ENCODE results near the gene CIB4.

The CIB4 gene

DNA sequence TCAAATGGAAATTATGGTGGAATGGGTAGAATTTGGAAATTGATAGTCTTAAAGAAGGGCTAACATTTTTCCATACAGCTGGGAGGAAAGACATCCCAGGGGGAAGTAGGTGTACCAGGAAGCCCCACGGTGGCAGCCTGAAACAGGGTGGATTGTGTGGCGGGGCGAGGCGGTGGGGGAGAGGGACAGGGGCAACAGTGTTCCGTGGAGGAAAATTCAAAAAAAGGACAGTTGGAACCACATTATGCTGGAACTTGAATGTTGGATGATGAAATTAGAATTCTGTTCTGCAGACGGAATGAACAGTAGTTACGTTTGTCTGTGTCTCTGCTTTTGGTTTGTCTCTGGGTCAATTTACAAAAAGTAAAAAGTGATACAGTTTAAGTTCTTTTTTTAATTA is 10.6 kb upstream of the CIB4 start:
- no peak overlapping the region for H3K27ac ChIP-seq (ENCODE audit: low read depth, low read length)
- H3K9me3 ChIP-seq (ENCODE audit: control insufficient read depth, insufficient read depth, low read length), result no peaks in the 10 kb centered on the region
- no peaks in the 10 kb centered on the region; the same call in 1 of the 2 replicates for H3K27me3 ChIP-seq (ENCODE audit: control insufficient read depth, insufficient read depth, low read length)
- no peak overlapping the region for H3K4me3 ChIP-seq (ENCODE audit: low read depth, low read length)
- H3K9ac ChIP-seq (ENCODE audit: low read depth, low read length), result no peak overlapping the region
- H3K4me1 ChIP-seq (ENCODE audit: control insufficient read depth, insufficient read depth, low read length), result peaks cover 19% of the 10 kb centered on the region
- H3K36me3 ChIP-seq (ENCODE audit: control insufficient read depth, insufficient read depth, low read length), result no peaks in the 10 kb centered on the region

DNA sequence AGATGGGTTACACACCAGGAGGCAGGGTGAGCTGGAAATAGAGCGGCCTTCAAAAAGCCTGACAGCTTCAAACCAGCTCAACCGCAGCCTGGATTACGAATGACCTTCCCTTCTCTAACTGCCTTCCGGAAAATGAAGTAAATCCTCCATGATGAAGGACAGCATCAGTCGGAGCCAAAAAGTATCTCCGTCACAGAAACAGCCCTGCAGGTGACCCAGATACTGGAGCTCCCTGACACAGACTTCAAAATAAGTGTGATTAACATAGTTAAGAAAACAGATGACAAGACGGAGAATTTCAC is 10.3 kb upstream of the CIB4 start:
- no peak overlapping the region for H3K4me3 ChIP-seq (ENCODE audit: low read depth, low read length)
- no peak overlapping the region for H3K27ac ChIP-seq (ENCODE audit: low read depth, low read length)
- H3K4me1 ChIP-seq (ENCODE audit: control insufficient read depth, insufficient read depth, low read length), result peaks cover 20% of the 10 kb centered on the region
- no peaks in the 10 kb centered on the region for H3K9me3 ChIP-seq (ENCODE audit: control insufficient read depth, insufficient read depth, low read length)
- H3K36me3 ChIP-seq (ENCODE audit: control insufficient read depth, insufficient read depth, low read length), result no peaks in the 10 kb centered on the region
- H3K9ac ChIP-seq (ENCODE audit: low read depth, low read length), result no peak overlapping the region
- no peaks in the 10 kb centered on the region; the same call in 1 of the 2 replicates for H3K27me3 ChIP-seq (ENCODE audit: control insufficient read depth, insufficient read depth, low read length)

DNA sequence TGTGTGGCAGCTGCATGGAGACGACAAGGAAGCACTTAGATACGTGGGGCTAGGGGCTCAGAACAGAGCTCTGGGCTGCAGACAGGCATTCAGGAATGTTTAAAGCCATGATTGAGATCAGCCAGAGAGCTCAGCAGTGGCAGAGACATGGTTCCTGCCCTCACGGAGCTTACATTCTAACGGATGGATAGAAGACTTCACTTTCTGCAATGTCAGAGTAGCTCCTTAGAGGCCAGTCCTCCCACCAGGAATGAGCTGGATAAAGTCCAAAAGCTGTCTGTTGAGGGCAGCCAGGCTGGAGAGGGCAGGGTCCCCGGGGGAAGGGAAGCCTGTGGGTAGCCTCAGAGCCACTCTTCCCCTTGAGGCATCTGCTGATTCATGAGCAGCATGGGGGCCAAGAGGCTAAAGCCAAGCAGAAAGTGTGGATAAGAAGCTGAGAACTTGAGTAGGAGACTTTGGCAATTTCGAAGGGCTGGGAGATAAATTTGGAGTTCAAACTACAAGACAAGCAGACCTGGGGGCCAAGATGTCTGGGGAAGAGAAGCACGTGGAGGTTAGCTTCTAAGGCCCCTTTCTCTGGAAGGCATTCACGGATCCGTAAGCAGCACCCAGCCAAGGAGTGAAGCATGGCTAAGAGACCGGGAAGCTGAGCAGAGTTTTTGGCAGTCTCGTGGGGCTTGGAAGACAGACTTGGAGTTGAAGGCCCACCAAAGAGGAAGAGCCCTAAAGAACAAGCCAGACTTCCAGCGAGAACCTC is 9.7 kb upstream of the CIB4 start:
- Histone ChIP-seq H3K9ac (ENCODE audit: low read depth, low read length) (no peak overlapping the region), H3K36me3 (ENCODE audit: control insufficient read depth, insufficient read depth, low read length) (no peaks in the 10 kb centered on the region), H3K4me1 (ENCODE audit: control insufficient read depth, insufficient read depth, low read length) (peaks cover 20% of the 10 kb centered on the region), H3K9me3 (ENCODE audit: control insufficient read depth, insufficient read depth, low read length) (no peaks in the 10 kb centered on the region), H3K27me3 (ENCODE audit: control insufficient read depth, insufficient read depth, low read length) (no peaks in the 10 kb centered on the region; the same call in 1 of the 2 replicates), H3K4me3 (ENCODE audit: low read depth, low read length) (no peak overlapping the region), H3K27ac (ENCODE audit: low read depth, low read length) (no peak overlapping the region)

DNA sequence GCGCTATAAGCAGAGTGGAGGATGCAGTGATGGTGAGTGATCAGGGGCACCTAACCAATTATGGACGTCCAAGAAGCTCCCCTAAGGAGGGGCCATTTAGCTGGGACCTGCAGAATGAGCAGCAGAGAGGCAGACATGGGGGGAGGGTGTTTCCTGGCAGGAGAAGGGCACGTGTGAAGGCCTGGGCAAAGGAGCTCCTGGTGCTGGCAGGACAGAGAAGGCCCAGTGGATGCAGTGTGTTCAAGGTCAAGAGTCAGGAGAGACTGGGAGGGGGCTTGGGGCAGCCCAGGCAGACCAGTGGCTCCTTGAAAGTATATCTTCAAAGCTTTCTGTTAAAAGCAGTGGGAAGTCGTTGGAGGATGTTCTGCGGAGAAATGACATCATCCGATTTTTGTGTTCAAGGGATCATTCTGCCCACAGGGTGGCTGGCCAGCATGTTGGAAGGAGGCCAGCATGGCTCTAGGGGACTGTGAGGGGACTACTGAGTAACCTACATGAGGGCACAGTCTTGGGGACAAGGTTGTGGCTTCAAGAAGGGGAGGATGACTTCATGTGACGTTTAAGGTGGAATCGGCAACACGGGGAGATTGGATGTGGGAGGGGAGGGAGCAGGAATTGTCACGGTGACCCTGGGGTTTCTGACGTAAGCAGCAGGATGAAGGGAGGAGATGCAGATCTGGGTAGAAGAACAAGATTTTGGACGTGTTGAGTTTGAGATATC is 9.0 kb upstream of the CIB4 start:
- Histone ChIP-seq H3K9me3 (ENCODE audit: control insufficient read depth, insufficient read depth, low read length) (no peaks in the 10 kb centered on the region), H3K27me3 (ENCODE audit: control insufficient read depth, insufficient read depth, low read length) (no peaks in the 10 kb centered on the region; the same call in 1 of the 2 replicates), H3K27ac (ENCODE audit: low read depth, low read length) (no peak overlapping the region), H3K36me3 (ENCODE audit: control insufficient read depth, insufficient read depth, low read length) (no peaks in the 10 kb centered on the region), H3K4me1 (ENCODE audit: control insufficient read depth, insufficient read depth, low read length) (peaks cover 16% of the 10 kb centered on the region; the same call in 1 of the 2 replicates), H3K9ac (ENCODE audit: low read depth, low read length) (no peak overlapping the region), H3K4me3 (ENCODE audit: low read depth, low read length) (no peak overlapping the region)

DNA sequence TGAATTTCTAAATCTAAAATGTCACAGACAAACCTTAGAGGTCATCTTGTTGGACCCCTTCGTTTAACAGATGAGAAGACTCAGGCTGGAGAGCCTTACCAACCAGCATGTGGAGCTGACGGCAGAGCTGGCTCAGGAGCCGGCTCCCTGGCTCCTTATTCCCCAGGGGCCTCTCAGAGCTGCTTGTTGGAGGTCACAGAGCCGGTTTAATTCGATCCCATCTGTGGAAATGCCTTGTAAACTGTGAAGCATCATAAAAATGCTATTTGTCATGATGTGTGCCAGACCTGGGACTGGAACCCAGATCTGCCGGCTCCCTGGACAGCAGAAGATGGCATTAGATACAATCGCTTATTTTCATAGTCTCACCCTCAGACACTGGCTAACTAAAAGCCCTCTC is 8.2 kb upstream of the CIB4 start:
- no peak overlapping the region for H3K4me3 ChIP-seq (ENCODE audit: low read depth, low read length)
- H3K9me3 ChIP-seq (ENCODE audit: control insufficient read depth, insufficient read depth, low read length), result no peaks in the 10 kb centered on the region
- no peak overlapping the region for H3K9ac ChIP-seq (ENCODE audit: low read depth, low read length)
- H3K36me3 ChIP-seq (ENCODE audit: control insufficient read depth, insufficient read depth, low read length), result no peaks in the 10 kb centered on the region
- H3K27ac ChIP-seq (ENCODE audit: low read depth, low read length), result no peak overlapping the region
- H3K27me3 ChIP-seq (ENCODE audit: control insufficient read depth, insufficient read depth, low read length), result no peaks in the 10 kb centered on the region; the same call in 1 of the 2 replicates
- H3K4me1 ChIP-seq (ENCODE audit: control insufficient read depth, insufficient read depth, low read length), result peaks cover 11% of the 10 kb centered on the region; the same call in 1 of the 2 replicates

DNA sequence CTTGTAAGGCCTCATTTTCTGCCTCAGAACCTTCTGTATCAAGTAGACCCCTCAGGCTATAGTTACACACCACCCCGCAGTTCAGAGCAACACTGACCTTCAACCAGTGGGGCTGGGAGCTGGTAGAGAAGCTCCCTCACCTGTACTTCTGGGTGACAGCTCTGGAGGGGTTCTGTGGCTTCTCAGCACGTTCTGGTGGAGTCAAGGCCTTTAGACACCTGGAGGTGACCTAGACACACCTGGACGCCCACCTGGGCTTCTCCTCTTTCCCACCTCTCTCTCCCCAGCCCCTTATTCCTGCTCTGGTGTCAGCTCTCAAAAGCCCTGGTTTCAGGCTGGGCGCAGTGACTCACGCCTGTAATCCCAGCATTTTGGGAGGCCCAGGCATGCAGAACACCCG is 7.3 kb upstream of the CIB4 start:
- H3K27me3 ChIP-seq (ENCODE audit: control insufficient read depth, insufficient read depth, low read length), result no peaks in the 10 kb centered on the region; the same call in 1 of the 2 replicates
- no peaks in the 10 kb centered on the region for H3K9me3 ChIP-seq (ENCODE audit: control insufficient read depth, insufficient read depth, low read length)
- H3K9ac ChIP-seq (ENCODE audit: low read depth, low read length), result no peak overlapping the region
- no peak overlapping the region for H3K4me3 ChIP-seq (ENCODE audit: low read depth, low read length)
- H3K27ac ChIP-seq (ENCODE audit: low read depth, low read length), result no peak overlapping the region
- peaks cover 7% of the 10 kb centered on the region; the same call in 1 of the 2 replicates for H3K4me1 ChIP-seq (ENCODE audit: control insufficient read depth, insufficient read depth, low read length)
- H3K36me3 ChIP-seq (ENCODE audit: control insufficient read depth, insufficient read depth, low read length), result no peaks in the 10 kb centered on the region

DNA sequence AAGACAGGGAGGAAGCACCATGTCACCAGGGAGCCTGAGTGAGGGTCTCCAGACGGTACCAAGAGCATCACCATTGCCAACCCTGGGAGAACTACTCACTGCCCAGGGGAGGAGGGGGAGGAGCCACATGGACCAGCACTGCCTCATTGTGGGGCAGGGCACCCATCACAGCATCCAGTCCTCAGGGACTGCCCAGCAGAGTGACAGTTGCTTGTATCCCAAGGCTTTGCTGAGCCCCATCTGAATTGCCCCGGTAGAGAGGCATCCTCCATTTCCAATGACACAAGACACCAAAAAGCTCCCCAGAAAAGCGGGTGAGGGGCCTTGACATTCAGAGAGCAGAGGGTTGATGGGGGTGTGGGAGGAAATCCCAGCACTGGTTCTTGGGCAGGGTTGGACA is 6.8 kb upstream of the CIB4 start:
- Histone ChIP-seq H3K27me3 (ENCODE audit: control insufficient read depth, insufficient read depth, low read length) (no peaks in the 10 kb centered on the region; the same call in 1 of the 2 replicates), H3K27ac (ENCODE audit: low read depth, low read length) (no peak overlapping the region), H3K9ac (ENCODE audit: low read depth, low read length) (no peak overlapping the region), H3K4me3 (ENCODE audit: low read depth, low read length) (no peak overlapping the region), H3K4me1 (ENCODE audit: control insufficient read depth, insufficient read depth, low read length) (peaks cover 7% of the 10 kb centered on the region; the same call in 1 of the 2 replicates), H3K36me3 (ENCODE audit: control insufficient read depth, insufficient read depth, low read length) (no peaks in the 10 kb centered on the region), H3K9me3 (ENCODE audit: control insufficient read depth, insufficient read depth, low read length) (no peaks in the 10 kb centered on the region)

DNA sequence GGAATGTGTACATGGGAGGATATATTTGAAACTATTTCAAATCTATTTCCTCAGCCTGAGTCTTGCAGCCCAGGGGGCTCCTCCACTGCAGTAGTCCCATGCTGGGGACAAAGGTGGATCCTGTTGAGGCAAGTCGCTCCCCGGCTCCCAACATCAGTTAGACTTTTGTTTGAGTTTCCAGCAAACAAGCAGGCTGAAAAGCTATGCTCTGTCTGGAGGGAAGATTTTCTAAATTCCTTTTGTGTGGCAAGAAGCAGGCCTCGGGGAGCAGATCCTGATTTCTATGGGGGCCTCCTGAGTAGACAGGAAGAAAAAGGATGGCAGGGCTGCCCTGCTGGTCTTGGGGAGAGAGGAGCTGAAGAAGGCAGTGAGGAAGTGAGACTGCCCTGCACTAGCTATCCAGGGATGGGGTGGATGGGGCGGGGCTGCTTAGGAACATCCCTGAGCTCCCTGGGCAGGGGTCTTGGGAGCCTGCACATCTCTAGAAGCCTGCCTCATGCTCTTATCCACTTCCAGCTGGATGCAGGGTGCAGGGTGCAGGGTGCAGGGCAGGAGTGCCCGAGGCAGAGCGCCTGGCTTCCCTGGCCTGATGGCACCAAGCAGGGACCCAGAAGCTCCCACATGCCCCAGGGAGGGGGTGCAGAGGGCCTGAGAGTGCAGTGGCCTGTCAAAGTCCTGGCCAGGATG is 6.0 kb upstream of the CIB4 start:
- Histone ChIP-seq H3K4me3 (ENCODE audit: low read depth, low read length) (no peak overlapping the region), H3K9ac (ENCODE audit: low read depth, low read length) (no peak overlapping the region), H3K4me1 (ENCODE audit: control insufficient read depth, insufficient read depth, low read length) (peaks cover 7% of the 10 kb centered on the region; the same call in 1 of the 2 replicates), H3K27me3 (ENCODE audit: control insufficient read depth, insufficient read depth, low read length) (no peaks in the 10 kb centered on the region), H3K9me3 (ENCODE audit: control insufficient read depth, insufficient read depth, low read length) (no peaks in the 10 kb centered on the region), H3K27ac (ENCODE audit: low read depth, low read length) (peak overlapping the region; percentile 49), H3K36me3 (ENCODE audit: control insufficient read depth, insufficient read depth, low read length) (no peaks in the 10 kb centered on the region)

DNA sequence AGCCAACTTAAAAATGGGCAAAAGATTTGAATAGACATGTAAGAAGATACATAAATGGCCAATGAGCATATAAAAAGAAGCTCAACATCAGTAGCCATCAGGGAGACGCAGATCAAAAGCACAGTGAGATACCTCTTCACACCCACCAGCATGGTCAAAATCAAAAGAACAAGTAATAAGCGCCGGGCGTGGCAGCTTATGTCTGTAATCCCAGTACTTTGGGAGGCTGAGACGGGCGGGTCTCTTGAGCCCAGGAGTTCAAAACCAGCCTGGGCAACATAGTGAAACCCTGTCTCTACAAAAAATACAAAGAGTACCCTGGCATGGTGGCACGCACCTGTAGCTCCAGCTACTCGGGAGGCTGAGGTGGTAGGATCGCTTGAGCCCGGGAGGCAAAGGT is 4.6 kb upstream of the CIB4 start:
- H3K27me3 ChIP-seq (ENCODE audit: control insufficient read depth, insufficient read depth, low read length), result no peaks in the 10 kb centered on the region
- no peaks in the 10 kb centered on the region for H3K36me3 ChIP-seq (ENCODE audit: control insufficient read depth, insufficient read depth, low read length)
- no peak overlapping the region for H3K9ac ChIP-seq (ENCODE audit: low read depth, low read length)
- H3K4me1 ChIP-seq (ENCODE audit: control insufficient read depth, insufficient read depth, low read length), result peaks cover 7% of the 10 kb centered on the region; the same call in 1 of the 2 replicates
- no peak overlapping the region for H3K27ac ChIP-seq (ENCODE audit: low read depth, low read length)
- no peaks in the 10 kb centered on the region for H3K9me3 ChIP-seq (ENCODE audit: control insufficient read depth, insufficient read depth, low read length)
- H3K4me3 ChIP-seq (ENCODE audit: low read depth, low read length), result no peak overlapping the region

DNA sequence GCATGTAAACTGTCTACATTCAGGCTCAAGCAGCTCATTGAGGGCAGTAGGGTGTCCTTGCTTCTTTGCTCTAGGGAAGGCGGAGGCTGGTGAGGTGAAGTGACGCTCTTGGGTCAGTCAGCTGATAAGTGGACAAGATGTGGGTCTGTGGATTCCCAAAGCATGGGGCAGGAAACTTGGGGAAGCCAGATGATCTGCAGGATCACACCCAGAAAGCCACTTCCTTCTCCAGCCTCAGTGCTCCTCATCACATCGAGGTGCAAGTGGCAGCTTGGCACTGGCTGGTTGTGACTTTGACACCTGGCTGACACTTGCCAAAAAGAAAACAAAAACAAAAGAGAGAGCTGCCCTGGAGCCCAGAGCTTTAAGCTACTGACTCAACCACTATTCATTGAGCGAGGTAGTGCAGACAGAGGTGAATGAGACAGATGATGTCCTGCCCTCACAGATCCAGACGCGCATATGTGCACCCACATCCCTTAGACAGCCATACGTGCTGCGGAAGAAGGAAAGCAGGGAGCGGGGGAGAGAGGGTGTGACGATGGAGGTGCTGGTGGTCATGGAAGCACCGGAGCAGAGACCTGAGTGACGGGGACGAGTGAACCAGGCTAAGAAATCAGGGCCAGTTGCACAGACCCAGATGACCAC is 3.1 kb upstream of the CIB4 start:
- H3K4me3 ChIP-seq (ENCODE audit: low read depth, low read length), result no peak overlapping the region
- peaks cover 11% of the 10 kb centered on the region; the same call in 1 of the 2 replicates for H3K4me1 ChIP-seq (ENCODE audit: control insufficient read depth, insufficient read depth, low read length)
- no peaks in the 10 kb centered on the region for H3K27me3 ChIP-seq (ENCODE audit: control insufficient read depth, insufficient read depth, low read length)
- no peaks in the 10 kb centered on the region for H3K36me3 ChIP-seq (ENCODE audit: control insufficient read depth, insufficient read depth, low read length)
- H3K9me3 ChIP-seq (ENCODE audit: control insufficient read depth, insufficient read depth, low read length), result no peaks in the 10 kb centered on the region
- H3K27ac ChIP-seq (ENCODE audit: low read depth, low read length), result no peak overlapping the region
- H3K9ac ChIP-seq (ENCODE audit: low read depth, low read length), result no peak overlapping the region
